HFF-Myc (cell line): ENCODE results near the gene TRABD2A.
A peak's percentile ranks its signal among the peaks of the same experiment; 100 is the strongest.

Experiments used
- DNase-seq: peaks from one replicate; pipeline ENCODE4 v3.0.0-alpha.2; 2011; ENCODE audit warnings: low read depth; ENCODE audit errors: extremely low read depth
- H3K4me3 ChIP-seq: replicated peaks from 2 replicates; pipeline ENCODE4 v1.5.1; 2011; ENCODE audit warnings: low read depth, mild to moderate bottlenecking, control low read depth, low read length
- TF ChIP-seq, protein P1 (sequence below): IDR thresholded peaks from 2 replicates; pipeline ENCODE4 v1.5.1; 2012; ENCODE audit warnings: mild to moderate bottlenecking, low read depth, low read length, control low read depth; ENCODE audit errors: missing control alignments

Gene TRABD2A

DNA sequence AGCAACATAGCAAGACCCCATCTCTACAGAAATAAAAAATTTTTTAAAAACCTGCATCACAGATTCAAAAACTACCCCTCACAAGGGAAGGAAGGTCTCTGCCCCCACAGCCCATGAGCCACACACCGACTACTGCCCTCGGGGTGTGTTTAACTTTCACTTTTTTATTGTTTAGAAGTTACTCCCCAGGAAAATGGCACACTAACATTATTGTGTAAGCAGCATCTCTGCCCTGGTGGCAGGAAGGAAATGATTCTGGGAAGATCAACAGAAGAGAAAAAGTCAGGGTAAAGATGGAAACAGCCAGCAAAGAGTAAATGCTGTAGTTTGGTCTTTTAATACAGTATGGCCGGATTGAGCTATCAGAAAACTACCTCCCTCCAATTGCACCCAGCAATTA, 21.9 kb downstream of the TRABD2A start:
- H3K4me3 ChIP-seq = no peak overlapping the region
- TF ChIP-seq, protein P1, sequence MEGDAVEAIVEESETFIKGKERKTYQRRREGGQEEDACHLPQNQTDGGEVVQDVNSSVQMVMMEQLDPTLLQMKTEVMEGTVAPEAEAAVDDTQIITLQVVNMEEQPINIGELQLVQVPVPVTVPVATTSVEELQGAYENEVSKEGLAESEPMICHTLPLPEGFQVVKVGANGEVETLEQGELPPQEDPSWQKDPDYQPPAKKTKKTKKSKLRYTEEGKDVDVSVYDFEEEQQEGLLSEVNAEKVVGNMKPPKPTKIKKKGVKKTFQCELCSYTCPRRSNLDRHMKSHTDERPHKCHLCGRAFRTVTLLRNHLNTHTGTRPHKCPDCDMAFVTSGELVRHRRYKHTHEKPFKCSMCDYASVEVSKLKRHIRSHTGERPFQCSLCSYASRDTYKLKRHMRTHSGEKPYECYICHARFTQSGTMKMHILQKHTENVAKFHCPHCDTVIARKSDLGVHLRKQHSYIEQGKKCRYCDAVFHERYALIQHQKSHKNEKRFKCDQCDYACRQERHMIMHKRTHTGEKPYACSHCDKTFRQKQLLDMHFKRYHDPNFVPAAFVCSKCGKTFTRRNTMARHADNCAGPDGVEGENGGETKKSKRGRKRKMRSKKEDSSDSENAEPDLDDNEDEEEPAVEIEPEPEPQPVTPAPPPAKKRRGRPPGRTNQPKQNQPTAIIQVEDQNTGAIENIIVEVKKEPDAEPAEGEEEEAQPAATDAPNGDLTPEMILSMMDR = no peak
- no peak for DNase-seq

GRCh38 chr2:84858123-84858522, 22.8 kb downstream of the TRABD2A start:
- DNase-seq = no peak
- TF ChIP-seq, protein P1 = peak; percentile 34
- no peak overlapping the region for H3K4me3 ChIP-seq

DNA sequence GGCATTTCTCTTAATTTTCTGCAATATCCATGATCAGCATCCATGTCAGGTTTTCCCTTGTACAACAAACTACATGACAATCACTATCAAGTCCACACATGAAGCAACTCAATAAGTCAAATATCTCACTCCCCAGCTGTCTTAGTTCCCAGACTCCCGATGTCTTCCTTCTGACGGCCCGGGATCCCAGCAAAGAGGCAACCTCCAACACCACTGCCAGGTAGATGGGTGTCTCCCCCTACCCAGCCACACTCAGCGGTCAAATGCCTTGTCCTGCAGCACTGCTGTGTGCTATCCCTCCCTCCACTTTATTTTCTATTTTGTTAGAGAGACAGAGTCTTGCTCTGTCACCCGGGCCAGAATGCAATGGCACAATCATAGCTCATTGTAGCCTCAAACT, 23.3 kb downstream of the TRABD2A start:
- H3K4me3 ChIP-seq = no peak overlapping the region
- TF ChIP-seq, protein P1 = no peak
- DNase-seq = no peak

GRCh38 chr2:84856787-84857186, 24.1 kb downstream of the TRABD2A start:
- TF ChIP-seq, protein P1 = no peak
- DNase-seq = no peak
- no peak overlapping the region for H3K4me3 ChIP-seq

GRCh38 chr2:84855731-84856130, 25.2 kb downstream of the TRABD2A start:
- DNase-seq = no peak
- TF ChIP-seq, protein P1 = no peak
- H3K4me3 ChIP-seq = no peak overlapping the region

DNA sequence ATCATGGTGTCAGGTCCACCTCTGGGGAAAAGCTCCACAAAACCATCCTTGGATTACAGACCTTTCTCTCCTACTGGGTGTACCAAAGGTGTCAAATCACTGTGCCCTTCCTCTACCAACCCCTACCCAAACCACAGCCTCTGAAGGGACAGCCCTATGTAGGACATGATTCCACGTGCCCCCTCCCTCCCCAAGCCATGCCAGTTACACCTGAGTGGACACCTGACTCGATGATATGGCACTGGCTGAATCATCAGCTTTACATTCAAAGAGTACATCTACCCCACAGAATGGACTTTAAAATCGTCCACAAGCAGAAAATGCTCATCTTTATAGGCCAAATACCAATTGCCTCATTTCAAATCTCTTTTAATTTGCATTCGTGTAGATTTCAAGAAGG, 26.0 kb downstream of the TRABD2A start:
- DNase-seq = no peak

GRCh38 chr2:84851876-84852275, 29.0 kb downstream of the TRABD2A start:
- DNase-seq = no peak
- TF ChIP-seq, protein P1 = no peak
- H3K4me3 ChIP-seq = no peak overlapping the region

More for the DNA sequence above, 26.0 kb downstream of the TRABD2A start:
- TF ChIP-seq, protein P1 = no peak
- H3K4me3 ChIP-seq = no peak overlapping the region
